CD4-positive, alpha-beta T cell treated with Interleukin-15 for 4 hours (primary cell): ENCODE measurements around the gene YTHDF1.
A peak's percentile ranks its signal among the peaks of the same experiment; 100 is the strongest.
"Not testable (repeated sequence)": the region's sequence is repeated elsewhere in the genome, so short reads cannot be mapped to it uniquely, and the experiment has no call there.

Experiments
- DNase-seq: peaks from one replicate; pipeline ENCODE4 v3.0.0-alpha.2; 2020; ENCODE audit warnings: low spot score

The YTHDF1 gene

DNA sequence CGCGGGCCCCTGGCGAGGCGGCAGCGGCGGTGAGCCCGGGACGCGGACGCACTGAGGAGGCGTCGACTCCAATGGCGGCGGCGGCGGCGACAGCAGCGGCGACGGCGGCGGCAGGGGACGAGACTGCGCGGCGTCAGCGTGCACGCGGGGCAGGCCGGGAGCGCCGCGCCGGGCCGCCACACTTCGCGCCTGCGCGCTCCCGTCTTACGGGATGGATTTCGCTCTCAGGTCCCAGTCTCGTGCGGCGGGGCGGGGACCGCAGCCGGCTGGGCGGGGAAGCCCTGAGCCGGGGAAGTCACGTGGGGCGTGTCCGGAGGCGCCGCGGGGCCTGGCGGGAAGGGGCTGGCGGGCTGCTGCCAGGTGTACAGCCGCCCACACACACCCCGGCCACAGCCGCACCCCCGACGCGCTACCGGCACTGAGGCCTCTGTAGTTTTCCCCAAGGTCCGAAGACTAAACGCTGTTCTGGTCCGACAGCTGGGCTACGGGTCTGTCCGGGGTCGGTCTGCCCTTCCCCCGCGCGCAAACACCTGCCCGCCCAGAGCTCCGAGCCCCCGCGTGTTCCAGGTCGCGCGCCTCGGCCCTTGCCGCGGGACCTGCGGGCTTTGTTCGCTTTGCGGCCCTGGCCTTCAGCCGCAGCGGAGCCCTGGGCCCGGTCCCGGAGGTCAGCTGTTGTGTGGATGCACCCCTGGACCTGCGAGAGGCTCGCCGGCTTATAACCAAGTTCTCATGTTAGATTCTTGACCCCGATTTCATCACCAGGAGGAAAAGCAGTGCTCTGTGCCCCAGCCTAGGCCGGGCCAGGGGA lies at the start of gene YTHDF1:
Gene YTHDF1, minus strand, starts transcription at position 91 of the 808 bp plus-strand sequence. CDS start 239 bp downstream, outside the sequence.
- DNase-seq = peak; percentile 95

DNA sequence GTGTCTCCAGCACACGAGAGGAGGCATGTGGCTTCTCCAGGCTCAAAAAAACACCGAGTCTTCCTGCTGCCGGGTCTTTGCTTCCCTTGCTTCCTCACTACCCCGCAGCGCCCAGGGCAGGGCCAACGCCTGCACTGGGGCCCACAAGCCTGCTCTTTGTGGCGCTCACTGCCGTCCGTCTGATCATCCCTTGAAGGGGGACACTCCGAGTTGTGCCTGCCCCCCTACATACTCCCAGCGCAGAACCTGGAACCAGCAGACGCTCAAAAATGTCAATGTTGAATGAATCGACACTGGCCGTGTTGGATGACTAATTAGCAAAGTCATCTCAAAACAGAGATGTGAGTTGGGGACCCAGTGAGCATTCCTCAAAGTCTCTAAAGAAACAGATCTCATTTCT lies 48.6 kb upstream of the YTHDF1 start:
- DNase-seq = no peak

DNA sequence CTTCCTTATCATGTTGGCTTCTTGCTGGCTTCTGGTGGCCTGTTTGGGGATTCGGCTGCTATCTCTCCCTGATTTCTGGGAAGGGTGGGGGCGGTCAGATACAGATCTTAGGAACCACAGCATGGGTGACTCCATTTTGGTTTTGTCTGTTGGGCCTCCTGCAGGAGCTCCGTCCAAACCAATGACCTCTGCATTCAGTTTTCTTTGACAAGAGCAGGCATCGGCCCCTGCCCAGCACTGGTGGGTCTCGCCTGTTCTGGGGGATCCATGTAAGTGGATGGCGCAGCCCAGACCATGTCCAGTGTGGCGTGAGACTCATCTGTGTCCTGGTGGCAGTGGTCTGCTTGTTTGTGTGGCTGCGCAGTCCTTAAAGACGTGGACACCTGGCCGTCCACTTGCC lies 48.1 kb upstream of the YTHDF1 start:
- no peak for DNase-seq

DNA sequence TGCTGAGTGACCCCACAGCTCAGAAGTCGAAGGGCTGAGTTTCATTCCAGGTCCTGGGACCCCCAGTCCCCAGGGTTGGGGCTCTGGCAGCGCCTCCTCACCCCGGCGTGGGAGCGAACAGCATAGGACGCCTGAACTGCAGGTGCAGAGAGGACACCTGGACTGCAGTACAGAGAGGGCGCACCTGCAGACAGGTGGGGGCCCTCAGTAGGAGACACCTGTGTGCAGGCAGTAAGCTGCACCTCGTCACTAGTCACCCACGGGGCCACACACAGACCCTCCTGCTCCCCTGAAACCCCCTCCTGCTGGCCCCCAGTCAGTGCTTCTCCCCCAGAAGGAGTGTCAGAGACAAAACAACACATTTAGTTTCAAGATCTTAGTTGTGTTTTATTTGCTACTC lies 46.9 kb upstream of the YTHDF1 start:
- DNase-seq = no peak

DNA sequence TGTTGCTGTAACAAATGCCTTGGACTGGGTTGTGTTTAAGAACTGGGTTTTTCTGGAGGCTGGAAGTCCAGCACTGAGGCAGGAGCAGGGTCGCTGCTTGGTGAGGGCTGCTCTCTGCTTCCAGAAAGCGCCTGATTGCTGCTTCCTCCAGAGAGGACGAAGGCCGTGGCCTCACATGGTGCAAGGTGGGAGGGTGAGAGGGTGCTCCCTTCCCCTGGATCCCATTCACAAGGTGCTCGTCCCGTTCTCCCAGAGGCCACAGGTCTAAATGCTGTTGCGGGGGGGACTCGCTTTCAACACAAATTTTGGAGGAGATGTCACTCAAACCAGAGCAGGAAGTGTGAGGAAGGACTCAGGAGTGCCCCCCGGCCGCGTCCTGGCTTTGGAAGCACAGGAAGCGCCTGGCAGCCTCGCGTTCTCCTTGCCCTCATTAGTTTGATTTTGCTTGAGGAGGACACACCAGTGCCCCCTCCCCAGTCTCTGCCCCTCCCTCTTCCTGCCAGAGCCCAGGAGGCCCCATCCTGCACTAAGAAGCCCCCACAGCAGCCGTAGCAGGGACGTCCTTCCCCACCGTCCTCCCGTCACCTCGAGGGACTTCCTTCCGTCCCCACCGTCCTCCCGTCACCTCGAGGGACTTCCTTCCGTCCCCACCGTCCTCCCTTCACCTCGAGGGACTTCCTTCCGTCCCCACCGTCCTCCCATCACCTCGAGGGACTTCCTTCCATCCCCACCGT lies 46.0 kb upstream of the YTHDF1 start:
- DNase-seq = no peak

DNA sequence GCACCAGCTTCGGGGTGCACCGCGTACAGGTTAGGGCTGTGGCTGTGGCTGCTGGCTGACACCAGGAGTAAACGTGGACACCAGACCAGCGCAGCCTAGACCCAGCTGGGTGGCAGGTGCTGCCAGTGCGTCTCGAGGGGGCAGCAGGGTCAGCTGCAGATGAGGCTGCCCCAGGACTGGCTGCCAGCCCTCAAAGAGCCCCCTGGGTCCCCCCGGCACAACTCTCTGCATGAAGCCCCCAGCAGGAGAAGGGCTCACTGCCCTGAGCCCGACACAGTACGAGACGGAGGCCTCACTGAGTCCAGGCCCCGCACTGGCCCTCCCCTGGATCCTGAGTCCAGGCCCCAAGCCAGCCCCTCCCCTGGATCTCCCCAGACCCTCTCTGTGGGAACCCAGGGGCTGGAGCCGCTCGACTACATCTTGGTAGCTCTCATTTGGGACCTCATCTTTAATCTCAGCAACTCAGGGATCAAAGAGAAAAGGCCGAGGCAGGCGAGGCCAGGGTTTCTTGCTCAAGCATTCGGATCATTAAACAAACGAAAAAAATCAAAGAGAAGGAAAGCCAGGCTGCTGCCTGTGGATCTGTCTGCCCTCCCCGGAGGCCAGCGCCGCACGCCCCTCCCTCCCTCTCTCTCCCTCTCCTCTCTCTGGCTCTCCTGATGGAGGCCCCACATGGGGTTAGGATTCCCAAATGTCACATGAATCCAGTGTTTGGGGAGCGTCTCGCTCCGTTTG lies 45.3 kb upstream of the YTHDF1 start:
- no peak for DNase-seq

DNA sequence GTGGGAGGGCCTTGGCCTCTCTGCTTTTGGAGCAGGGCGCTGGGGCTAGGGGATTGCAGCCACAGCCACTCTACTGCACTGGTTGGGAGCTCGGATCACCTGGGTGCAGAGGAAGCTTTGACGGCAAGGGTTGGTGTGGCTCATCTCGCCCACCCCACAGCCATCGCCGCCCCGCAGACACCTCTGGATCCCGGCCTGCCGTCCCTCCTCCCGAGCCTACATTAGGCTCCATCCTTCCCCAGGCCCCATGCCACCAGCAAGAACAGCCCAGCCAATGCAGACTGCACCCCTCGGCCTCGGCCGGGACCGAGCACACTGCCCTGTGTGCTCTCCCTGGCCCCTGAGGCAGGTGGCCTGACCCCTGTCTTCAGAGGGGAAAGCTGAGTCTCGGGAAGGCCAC lies 44.6 kb upstream of the YTHDF1 start:
- DNase-seq = no peak

DNA sequence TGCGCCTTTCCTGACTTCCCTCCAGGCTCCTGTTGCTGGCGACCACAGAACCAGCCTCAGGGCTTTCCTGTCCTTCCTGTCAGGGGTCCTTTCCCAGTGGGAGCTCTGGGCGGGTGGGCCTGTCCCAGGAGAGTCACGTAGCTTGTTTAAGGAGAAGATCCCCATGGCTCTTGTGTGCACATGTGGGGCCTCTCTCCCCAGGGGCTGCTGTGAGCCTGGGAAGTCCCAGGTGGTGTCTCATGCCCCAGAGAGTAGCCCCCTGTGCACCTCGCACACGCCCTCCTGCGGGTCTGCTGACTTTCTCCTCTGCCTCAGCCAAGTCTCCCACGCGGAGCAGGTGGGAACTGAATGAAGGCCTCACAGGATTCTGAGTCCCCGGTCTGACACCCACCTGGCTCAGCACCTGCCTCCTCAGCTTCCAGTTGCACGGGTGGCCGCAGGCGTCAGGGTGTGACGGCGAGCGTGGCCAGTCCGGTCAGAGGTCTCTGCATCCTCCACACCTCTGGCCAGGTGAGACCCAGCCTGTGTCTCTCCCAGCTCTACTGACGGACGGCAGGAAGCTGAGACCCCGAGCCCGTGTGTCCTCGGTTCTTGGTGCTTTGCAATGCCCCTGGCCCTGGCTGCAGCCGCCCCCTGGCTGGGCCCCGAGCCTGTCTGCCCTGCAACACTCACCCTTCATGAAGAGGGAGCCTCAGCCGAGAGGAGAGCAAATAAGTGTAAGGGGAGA lies 44.0 kb upstream of the YTHDF1 start:
- DNase-seq = no peak

DNA sequence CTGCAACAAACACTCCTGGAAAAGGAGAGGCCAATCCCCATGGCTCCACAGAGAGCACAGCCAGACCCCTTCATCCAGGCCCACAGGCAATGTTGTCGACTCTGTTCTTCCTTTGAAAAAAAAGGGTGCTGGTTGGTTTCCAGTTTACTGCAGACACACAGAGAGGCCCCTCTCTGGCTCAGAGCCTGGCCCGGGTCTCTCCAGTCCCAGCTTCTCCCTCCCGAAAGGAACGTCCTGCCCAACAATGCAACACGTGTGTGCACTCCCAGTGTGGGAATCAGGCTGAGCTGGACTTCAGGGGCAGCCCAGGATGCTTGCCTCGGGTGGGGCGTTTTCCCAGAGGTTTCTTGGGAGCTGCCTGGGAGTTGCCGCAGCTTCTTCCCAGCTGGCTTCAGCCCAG lies 42.9 kb upstream of the YTHDF1 start:
- no peak for DNase-seq

DNA sequence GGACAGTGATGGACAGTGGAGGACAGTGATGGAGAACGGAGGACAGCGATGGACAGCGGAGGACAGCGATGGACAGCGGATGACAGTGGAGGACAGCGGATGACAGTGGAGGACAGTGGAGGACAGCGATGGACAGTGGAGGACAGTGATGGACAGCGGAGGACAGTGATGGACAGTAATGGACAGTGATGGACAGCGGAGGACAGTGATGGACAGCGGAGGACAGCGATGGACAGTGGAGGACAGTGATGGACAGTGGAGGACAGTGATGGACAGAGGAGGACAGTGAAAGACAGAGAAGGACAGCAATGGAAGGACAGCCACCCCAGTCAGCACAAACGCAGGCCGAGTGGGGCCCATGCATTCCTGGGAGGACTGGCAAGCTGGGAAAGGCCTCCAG lies 41.7 kb upstream of the YTHDF1 start:
- DNase-seq = no peak

DNA sequence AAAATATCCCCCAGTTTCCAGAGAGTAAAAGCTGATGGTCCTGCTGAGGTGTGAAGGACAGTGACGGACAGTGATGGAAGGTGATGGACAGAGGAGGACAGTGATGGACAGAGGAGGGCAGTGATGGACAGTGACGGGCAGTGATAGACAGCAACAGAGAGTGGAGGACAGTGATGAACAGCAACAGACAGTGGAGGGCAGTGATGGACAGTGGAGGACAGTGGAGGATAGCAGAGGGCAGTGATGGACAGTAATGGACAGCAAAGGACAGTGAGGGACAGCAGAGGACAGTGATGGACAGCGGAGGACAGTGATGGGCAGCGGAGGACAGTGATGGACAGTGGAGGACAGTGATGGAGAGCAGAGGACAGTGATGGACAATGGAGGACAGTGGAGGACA lies 41.0 kb upstream of the YTHDF1 start:
- DNase-seq = no peak

DNA sequence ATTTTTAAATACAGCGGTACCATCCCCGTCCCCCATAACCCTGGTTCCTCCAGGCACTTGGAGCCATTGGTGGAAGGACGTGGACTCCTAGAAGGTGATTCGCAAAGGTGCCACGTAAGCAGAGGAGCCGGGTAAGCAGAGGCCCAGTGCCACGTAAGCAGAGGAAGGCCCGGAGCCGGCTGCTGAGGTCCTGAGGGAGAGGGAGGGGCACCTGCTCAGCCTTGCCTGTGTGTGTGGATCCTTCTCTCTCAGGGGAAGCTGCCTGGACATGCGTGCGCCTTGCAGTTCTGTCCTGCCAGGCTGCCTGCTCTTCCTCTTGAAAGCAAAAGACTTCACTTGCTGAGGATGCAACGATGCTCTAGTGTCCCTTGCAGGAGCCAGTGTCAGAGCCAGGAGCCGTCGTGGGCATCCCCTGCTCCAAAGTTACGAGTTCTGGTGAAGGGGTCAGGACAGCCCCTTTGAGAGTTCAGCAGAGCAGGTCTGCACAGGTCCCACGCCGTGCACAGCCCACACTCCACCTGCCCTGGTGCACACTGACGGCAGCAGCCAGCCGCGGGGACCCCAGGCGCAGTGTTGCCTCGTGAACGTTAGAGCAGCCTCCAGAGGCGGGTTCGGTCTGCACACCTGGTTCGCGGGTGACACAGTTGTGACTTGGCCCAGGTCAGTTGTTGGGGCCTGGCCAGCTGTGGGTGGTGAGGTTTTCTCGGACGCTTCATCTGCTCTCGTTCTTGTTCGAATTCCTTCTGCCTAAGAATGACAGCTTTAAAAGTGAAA lies 40.2 kb upstream of the YTHDF1 start:
- DNase-seq = no peak

DNA sequence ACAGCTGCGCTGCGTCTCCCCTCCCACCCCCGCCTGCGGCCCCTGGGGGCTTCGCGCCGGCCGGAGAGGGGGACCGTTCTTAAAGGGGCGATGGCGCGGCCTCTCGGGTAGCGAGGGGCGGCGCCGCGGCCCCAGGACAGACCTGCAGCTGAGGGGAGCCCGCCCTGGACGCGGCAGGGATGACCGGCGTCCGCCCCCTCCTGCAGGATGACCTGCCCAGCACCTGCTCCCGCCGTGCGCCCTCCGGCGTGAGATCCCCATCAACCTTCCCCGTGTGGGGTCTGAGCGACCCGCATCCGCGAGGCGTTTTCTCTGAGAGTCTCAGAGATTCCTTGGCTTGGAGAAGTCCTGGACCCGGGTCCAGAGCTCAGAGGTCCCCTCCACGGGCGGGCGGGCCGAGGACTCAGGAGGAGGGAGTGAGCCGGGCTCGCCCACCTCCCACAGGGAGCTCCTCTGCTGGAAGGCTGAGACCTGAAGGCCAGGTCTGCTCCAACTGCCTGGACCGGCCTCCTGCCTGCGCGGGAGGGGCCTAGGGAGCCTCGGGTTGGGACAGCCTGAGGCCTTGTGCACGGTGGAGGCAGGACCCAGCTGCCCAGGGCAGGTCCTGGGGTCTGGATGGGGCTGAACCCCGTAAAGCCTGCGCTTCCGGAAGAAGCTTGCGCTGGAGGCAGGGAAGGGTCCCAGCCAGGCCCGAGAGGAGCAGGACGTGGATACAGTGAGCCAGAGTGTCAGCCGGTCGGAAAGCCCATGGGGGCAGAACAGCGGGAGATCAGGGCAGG lies 38.9 kb upstream of the YTHDF1 start:
- DNase-seq = no peak

DNA sequence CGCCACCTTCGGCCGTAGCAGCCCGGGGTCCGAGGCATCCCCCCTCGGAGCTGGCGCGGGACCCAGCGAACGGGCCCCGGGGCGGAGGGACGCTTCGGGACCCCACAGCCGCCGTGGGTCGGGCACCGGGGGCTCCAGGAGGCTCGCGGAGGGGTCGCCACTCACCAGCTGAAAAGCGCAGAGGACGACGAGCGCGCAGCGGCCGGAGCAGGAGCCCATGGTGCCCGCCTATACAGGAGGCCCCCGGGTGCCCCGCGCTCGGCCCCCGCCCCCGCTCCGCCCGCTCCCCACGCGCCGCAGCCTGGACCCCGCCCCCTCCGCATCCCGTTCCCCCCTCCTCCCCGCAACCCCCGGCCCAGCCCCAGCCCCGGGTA lies 38.3 kb upstream of the YTHDF1 start, which contains the start of gene NKAIN4:
Gene NKAIN4, minus strand, starts transcription at position 232 of the 374 bp plus-strand sequence. Its CDS starts 13 bp downstream, at position 219.
- DNase-seq = no peak

DNA sequence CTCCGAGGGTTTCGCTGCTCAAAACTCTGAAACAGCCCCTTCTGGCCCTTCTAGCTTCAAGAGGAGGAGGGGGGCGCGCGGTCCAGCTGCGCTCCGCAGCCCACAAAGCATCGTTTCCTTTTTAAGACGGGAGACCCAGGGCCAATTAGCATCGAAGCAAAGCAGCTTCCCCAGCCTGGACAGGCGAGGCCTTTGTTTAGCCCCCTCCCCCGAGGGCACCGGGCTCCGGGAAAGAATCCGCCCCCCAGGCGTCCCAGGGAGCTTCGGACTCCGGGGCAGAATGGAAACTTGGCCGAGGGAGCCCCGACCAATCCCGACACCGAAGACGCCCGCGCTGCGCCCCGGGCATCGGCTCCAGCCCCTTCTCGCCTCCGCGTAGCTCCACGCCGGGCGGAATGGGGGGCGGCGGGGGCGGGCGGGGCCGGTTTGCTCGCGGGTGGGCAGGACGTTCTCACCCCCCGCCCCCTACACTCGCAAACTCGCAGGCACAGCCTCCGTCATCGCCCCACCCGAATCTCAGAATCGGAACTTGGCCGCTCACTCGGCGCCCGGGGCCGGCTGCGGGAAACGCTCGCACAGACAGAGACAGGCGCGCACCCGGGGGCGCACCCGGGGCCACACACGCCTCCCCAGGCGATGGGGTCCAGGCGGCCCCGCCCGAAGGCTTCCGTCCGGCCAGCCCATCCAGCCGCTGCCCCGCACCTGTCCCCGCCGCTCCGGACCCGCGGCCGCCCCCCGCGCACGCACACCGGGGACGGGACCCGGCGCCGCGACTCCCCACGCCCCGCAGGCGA lies 37.7 kb upstream of the YTHDF1 start:
- DNase-seq = no peak

DNA sequence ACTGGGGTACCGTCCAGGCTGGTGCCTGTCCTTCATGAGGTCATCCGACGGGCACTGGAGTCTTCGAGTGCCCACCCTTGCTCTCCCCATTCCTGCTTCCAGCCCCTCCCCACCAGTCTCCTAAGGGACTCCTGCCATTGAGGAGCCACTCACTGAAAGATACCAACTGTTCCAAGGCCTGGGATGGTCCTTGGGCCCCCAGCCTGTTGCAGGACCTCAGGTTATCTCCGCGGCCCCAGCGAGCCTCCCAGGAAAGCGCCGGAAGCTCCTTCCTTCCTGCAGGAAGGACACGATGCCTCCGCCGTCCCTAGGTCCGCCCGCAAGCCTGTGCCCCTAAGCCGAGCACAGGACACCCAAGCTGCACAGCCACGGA lies 37.1 kb upstream of the YTHDF1 start:
- DNase-seq = no peak

DNA sequence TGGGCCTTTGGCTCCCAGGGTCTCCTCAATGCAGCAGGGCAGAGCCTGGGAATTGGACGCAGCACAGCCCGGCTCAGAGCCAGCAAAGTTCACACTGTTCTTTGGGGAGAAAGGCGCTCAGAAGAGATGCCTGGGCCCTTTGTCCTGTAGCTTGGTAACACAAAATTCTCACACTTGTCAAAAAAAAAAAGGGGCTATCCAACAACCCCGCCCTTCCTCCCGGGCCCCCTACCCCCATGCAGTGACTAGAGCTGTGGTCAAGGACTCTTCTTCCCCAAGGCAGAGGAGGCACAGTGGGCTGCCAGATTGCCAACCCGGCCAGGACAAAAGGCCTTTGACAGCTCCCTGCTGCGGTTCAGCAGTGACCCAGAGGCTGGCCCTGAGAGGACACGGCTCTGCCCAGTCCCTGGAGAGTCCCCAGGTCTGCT lies 36.4 kb upstream of the YTHDF1 start:
- DNase-seq = no peak

DNA sequence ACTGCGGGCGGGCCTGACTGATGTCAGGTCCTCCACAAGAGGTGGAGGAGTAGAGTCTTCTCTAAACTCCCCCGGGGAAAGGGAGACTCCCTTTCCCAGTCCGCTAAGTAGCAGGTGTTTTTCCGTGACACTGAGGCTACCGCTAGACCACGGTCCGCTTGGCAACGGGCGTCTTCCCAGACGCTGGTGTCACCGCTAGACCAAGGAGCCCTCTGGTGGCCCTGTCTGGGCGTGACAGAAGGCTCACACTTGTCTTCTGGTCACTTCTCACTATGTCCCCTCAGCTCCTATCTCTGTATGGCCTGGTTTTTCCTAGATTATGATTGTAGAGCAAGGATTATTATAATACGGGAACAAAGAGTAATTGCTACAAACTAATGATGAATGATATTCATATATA lies 35.4 kb upstream of the YTHDF1 start:
- not testable (repeated sequence) for DNase-seq

DNA sequence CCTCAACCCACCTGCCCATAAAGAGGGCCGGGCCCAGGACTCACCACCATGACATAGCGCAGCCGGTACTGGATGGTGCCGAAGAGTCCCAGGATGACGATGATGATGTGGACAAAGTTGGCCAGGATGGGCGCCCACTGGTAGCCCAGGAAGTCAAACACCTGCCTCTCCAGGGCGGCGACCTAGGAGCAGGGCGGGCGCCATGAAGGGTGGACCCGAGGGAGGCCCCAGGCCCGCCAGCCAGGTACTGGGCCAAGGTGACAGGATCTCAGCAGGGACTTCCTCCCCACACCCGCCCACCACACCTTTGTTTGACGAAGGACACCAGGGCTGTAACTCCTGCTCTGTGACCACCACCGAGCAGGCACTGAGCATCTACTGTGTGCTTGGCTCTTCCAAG lies 34.0 kb upstream of the YTHDF1 start:
- no peak for DNase-seq
